H1 (cell line): ENCODE results near the gene TBCD. TPM values are rescaled to one million over a fixed set of nuclear protein-coding genes. Genes with fewer than 3 reads are reported as not detected.

Experiments
- CTCF ChIA-PET: fragments of 300-600 bp; sonication (Branson Sonifier 250); formaldehyde crosslinking; loops from one replicate; lab custom pipeline; 2021; ENCODE audit not compliant: partially characterized antibody; lab: Charles Lee
- POLR2A ChIA-PET: fragments of 300-600 bp; sonication (Branson Sonifier 250); formaldehyde crosslinking; loops from one replicate; lab custom pipeline; 2021; ENCODE audit warnings: inconsistent platforms; ENCODE audit not compliant: partially characterized antibody; lab: Charles Lee
- DNase-seq, 2 experiments: peaks; one replicate each; pipeline versions ENCODE4 v3.0.0 to v3.0.0-alpha.2; 2010 to 2022; ENCODE audit warnings: low spot score in 2 of 2, low read depth in 1 of 2, mixed read lengths in 1 of 2
- FAIRE-seq: peaks from 2 replicates; lab custom pipeline; 2011; peaks lifted over from hg19 to GRCh38; lab: Jason Lieb, UNC
- H2AFZ ChIP-seq: 2 replicates; pipeline ENCODE4 v1.8.1; 2012; ENCODE audit warnings: low read length, inconsistent platforms
- H2AK5ac ChIP-seq: 2 replicates; pipeline ENCODE4 v1.6.1; 2013; ENCODE audit warnings: low read depth, low read length
- H2BK120ac ChIP-seq: replicated peaks from 2 replicates; pipeline ENCODE3; 2013; ENCODE audit warnings: low read depth, low read length, inconsistent platforms
- H2BK12ac ChIP-seq: 2 replicates; pipeline ENCODE4 v1.6.1; 2013; ENCODE audit warnings: low read depth, low read length
- H2BK15ac ChIP-seq: 2 replicates; pipeline ENCODE4 v1.6.1; 2013; ENCODE audit warnings: low read length
- H2BK20ac ChIP-seq: 2 replicates; pipeline ENCODE4 v1.6.1; 2013; ENCODE audit warnings: low read length
- H2BK5ac ChIP-seq: 2 replicates; pipeline ENCODE4 v1.6.1; 2013; ENCODE audit warnings: low read depth, low read length
- H3K14ac ChIP-seq: 2 replicates; pipeline ENCODE4 v1.6.1; 2013; ENCODE audit warnings: inconsistent platforms; ENCODE audit not compliant: insufficient read length
- H3K18ac ChIP-seq: 2 replicates; pipeline ENCODE4 v1.6.1; 2013; ENCODE audit warnings: low read length; ENCODE audit errors: extremely low read depth
- H3K23ac ChIP-seq: 2 replicates; pipeline ENCODE4 v1.6.1; 2013; ENCODE audit warnings: inconsistent platforms; ENCODE audit not compliant: insufficient read length
- H3K23me2 ChIP-seq: 2 replicates; pipeline ENCODE4 v1.6.1; 2013; ENCODE audit warnings: low read depth, low read length
- H3K27ac ChIP-seq: 2 replicates; pipeline ENCODE4 v1.6.1; 2011; ENCODE audit warnings: low read depth, low read length, inconsistent platforms
- H3K27me3 ChIP-seq, 4 experiments: replicated peaks in 1 of 4; 1 replicate in 1 of 4; 2 replicates in 3 of 4; pipeline versions ENCODE4 v1.6.1 to v1.8.1; 2011 to 2013; ENCODE audit warnings: low read length in 3 of 4, mild to moderate bottlenecking in 3 of 4, inconsistent platforms in 2 of 4, mixed read lengths in 2 of 4, moderate library complexity in 1 of 4; ENCODE audit not compliant: control insufficient read depth in 3 of 4, insufficient read depth in 3 of 4; ENCODE audit errors: extremely low read depth in 1 of 4
- H3K36me3 ChIP-seq, 4 experiments: 2 replicates each; pipeline versions ENCODE4 v1.6.1 to v1.8.1; 2011 to 2013; ENCODE audit warnings: mild to moderate bottlenecking in 4 of 4, low read length in 3 of 4, moderate library complexity in 2 of 4, control low read depth in 1 of 4, inconsistent platforms in 1 of 4; ENCODE audit not compliant: insufficient read depth in 4 of 4, control insufficient read depth in 2 of 4
- H3K4ac ChIP-seq: replicated peaks from 2 replicates; pipeline ENCODE3; 2013; ENCODE audit warnings: low read length, low read depth, mixed read lengths, inconsistent platforms; ENCODE audit not compliant: insufficient read length
- H3K4me1 ChIP-seq, 4 experiments: replicated peaks in 1 of 4; 1 replicate in 1 of 4; 2 replicates in 3 of 4; pipeline versions ENCODE4 v1.6.1 to v1.8.1; 2011 to 2013; ENCODE audit warnings: low read length in 3 of 4, inconsistent platforms in 2 of 4, mixed read lengths in 1 of 4; ENCODE audit not compliant: insufficient read depth in 4 of 4, control insufficient read depth in 3 of 4
- H3K4me2 ChIP-seq, 2 experiments: 2 replicates each; pipeline versions ENCODE4 v1.6.1 to v1.8.1; 2011 to 2013; ENCODE audit warnings: low read depth in 2 of 2, low read length in 2 of 2, control low read depth in 1 of 2, inconsistent platforms in 1 of 2, mild to moderate bottlenecking in 1 of 2; ENCODE audit not compliant: insufficient read depth in 1 of 2
- H3K4me3 ChIP-seq, 4 experiments: fragments of 200-600, 300-600 bp in 1 of 4; sonication (generic), shearing (Covaris generic), sonication (Bioruptor Twin) in 1 of 4; 2 replicates each; pipeline versions ENCODE4 v1.5.1 to v1.8.1; 2011 to 2016; ENCODE audit warnings: low read length in 4 of 4, low read depth in 3 of 4, control low read depth in 2 of 4, inconsistent platforms in 2 of 4, mild to moderate bottlenecking in 2 of 4, mixed read lengths in 1 of 4, moderate library complexity in 1 of 4; ENCODE audit not compliant: insufficient read depth in 2 of 4; ENCODE audit errors: extremely low read depth in 1 of 4
- H3K56ac ChIP-seq: replicated peaks from 2 replicates; pipeline ENCODE3; 2013; ENCODE audit warnings: low read depth, mild to moderate bottlenecking, mixed read lengths, low read length, inconsistent platforms; ENCODE audit not compliant: insufficient read length
- H3K79me1 ChIP-seq: 2 replicates; pipeline ENCODE4 v1.6.1; 2013; ENCODE audit warnings: low read depth, low read length, control low read depth
- H3K79me2 ChIP-seq, 2 experiments: 2 replicates each; pipeline versions ENCODE4 v1.6.1 to v1.8.1; 2012 to 2013; ENCODE audit warnings: low read length in 2 of 2, mild to moderate bottlenecking in 2 of 2, inconsistent platforms in 1 of 2; ENCODE audit not compliant: insufficient read depth in 2 of 2, control insufficient read depth in 1 of 2
- H3K9ac ChIP-seq, 4 experiments: replicated peaks in 1 of 4; 1 replicate in 1 of 4; 2 replicates in 3 of 4; pipeline versions ENCODE4 v1.6.1 to v1.8.1; 2011 to 2013; ENCODE audit warnings: low read depth in 3 of 4, low read length in 3 of 4, control low read depth in 2 of 4, mild to moderate bottlenecking in 2 of 4, moderate library complexity in 2 of 4, inconsistent platforms in 1 of 4; ENCODE audit errors: extremely low read depth in 1 of 4
- H3K9me3 ChIP-seq, 2 experiments: 2 replicates each; pipeline versions ENCODE4 v1.6.1 to v1.8.1; 2012 to 2013; ENCODE audit warnings: mild to moderate bottlenecking in 2 of 2, moderate library complexity in 2 of 2, control low read depth in 1 of 2, inconsistent platforms in 1 of 2, low read depth in 1 of 2, low read length in 1 of 2, mixed read lengths in 1 of 2; ENCODE audit not compliant: insufficient read depth in 2 of 2
- H4K20me1 ChIP-seq, 2 experiments: replicated peaks in 1 of 2; 2 replicates each; pipeline versions ENCODE3 to v1.8.1; 2011 to 2013; ENCODE audit warnings: inconsistent platforms in 2 of 2, low read length in 2 of 2, mild to moderate bottlenecking in 1 of 2; ENCODE audit not compliant: insufficient read depth in 2 of 2, control insufficient read depth in 1 of 2
- H4K5ac ChIP-seq: 2 replicates; pipeline ENCODE4 v1.6.1; 2013; ENCODE audit warnings: low read length, low read depth, mixed read lengths, inconsistent platforms; ENCODE audit not compliant: insufficient read length
- H4K8ac ChIP-seq: 2 replicates; pipeline ENCODE4 v1.8.0; 2013; ENCODE audit warnings: mild to moderate bottlenecking, moderate library complexity, low read length, inconsistent platforms; ENCODE audit not compliant: insufficient read depth; ENCODE audit errors: extremely low read depth
- H4K91ac ChIP-seq: replicated peaks from 2 replicates; pipeline ENCODE3; 2013; ENCODE audit warnings: low read length, mixed read lengths, inconsistent platforms; ENCODE audit not compliant: insufficient read length
- ATF2 ChIP-seq: IDR thresholded peaks from 2 replicates; pipeline ENCODE4 v1.6.1; 2012; ENCODE audit warnings: low read length, inconsistent platforms
- CBX5 ChIP-seq: fragments of 300-800, 300-1000 bp; sonication (generic); IDR thresholded peaks from 2 replicates; pipeline ENCODE4 v1.7.1; 2016; ENCODE audit warnings: antibody characterized with exemption, low read length, low read depth
- CEBPB ChIP-seq: IDR thresholded peaks from 2 replicates; pipeline ENCODE4 v1.6.1; 2012; ENCODE audit warnings: low read depth, low read length
- HDAC6 ChIP-seq: IDR thresholded peaks from one replicate; pipeline ENCODE4 v1.7.1; 2012; ENCODE audit warnings: low read depth, mild to moderate bottlenecking, inconsistent platforms, low read length, moderate library complexity
- KDM1A ChIP-seq: fragments of 200-600, 300-600 bp; sonication (generic); IDR thresholded peaks from 2 replicates; pipeline ENCODE4 v1.7.1; 2016; ENCODE audit warnings: mild to moderate bottlenecking, low read length, borderline replicate concordance
- KDM4A ChIP-seq: IDR thresholded peaks from one replicate; pipeline ENCODE4 v1.7.1; 2012; ENCODE audit warnings: low read depth, mild to moderate bottlenecking, moderate library complexity, low read length, inconsistent platforms; ENCODE audit not compliant: severe bottlenecking
- KDM5A ChIP-seq: fragments of 200-600 bp; IDR thresholded peaks from 2 replicates; pipeline ENCODE4 v1.7.1; 2012; ENCODE audit warnings: mild to moderate bottlenecking, low read length, inconsistent platforms, mixed read lengths
- NANOG ChIP-seq: IDR thresholded peaks from 2 replicates; pipeline ENCODE4 v1.6.1; 2011; ENCODE audit warnings: low read length, low read depth, mild to moderate bottlenecking, inconsistent platforms; ENCODE audit not compliant: insufficient read depth, poor library complexity, severe bottlenecking
- RAD21 ChIP-seq, 2 experiments: IDR thresholded peaks in 1 of 2; conservative IDR thresholded peaks in 1 of 2; 2 replicates each; pipeline ENCODE4 v1.6.1; 2011; ENCODE audit warnings: low read depth in 2 of 2, low read length in 2 of 2, improper control_type of control experiment in 1 of 2, inconsistent platforms in 1 of 2, mild to moderate bottlenecking in 1 of 2, moderate library complexity in 1 of 2
- WGBS, 2 experiments: shearing (Covaris generic) in 1 of 2; methylation state at CpG; one replicate each; pipeline versions ENCODE4 v1.1.6 to v1.1.7; 2013 to 2015; ENCODE audit warnings: low lambda C conversion rate in 2 of 2, mixed read lengths in 2 of 2, inconsistent platforms in 1 of 2, low coverage in 1 of 2, missing lambda C conversion rate in 1 of 2; ENCODE audit not compliant: insufficient replicate concordance in 2 of 2, insufficient coverage in 1 of 2, insufficient read length in 1 of 2; ENCODE audit errors: extremely low coverage in 1 of 2, missing lambda C conversion rate in 1 of 2; 5-methylcytosine and 5-hydroxymethylcytosine counted together
- polyA plus RNA-seq, 7 experiments: library from polyadenylated mRNA; depleted of rRNA in 3 of 7; stranded (reverse) in 5 of 7; unstranded in 2 of 7; fragments of >200 nt in 5 of 7; fragments of 200-250 nt in 2 of 7; gene quantifications; 1 replicate in 5 of 7; 2 replicates in 1 of 7; 4 replicates in 1 of 7; pipeline versions ENCODE4 v1.2.1 to v1.2.3, GENCODE V29; 2011 to 2013; ENCODE audit warnings: missing spikeins in 2 of 7, mixed read lengths in 2 of 7
- total RNA-seq: library from RNA; stranded (reverse); fragmentation: NEBNext Ultra II Directional; extraction: Animal tissue kit (Norgen Biotek cat#: 25700); gene quantifications from 2 replicates; pipeline ENCODE4 v1.2.1, GENCODE V29; 2021

TBCD gene
- total and polyA plus RNA-seq, 2 of the 8 experiments (the other 6 are each of a cell fraction or from before 2014, with no cell fraction given): 118 to 162 TPM

DNA sequence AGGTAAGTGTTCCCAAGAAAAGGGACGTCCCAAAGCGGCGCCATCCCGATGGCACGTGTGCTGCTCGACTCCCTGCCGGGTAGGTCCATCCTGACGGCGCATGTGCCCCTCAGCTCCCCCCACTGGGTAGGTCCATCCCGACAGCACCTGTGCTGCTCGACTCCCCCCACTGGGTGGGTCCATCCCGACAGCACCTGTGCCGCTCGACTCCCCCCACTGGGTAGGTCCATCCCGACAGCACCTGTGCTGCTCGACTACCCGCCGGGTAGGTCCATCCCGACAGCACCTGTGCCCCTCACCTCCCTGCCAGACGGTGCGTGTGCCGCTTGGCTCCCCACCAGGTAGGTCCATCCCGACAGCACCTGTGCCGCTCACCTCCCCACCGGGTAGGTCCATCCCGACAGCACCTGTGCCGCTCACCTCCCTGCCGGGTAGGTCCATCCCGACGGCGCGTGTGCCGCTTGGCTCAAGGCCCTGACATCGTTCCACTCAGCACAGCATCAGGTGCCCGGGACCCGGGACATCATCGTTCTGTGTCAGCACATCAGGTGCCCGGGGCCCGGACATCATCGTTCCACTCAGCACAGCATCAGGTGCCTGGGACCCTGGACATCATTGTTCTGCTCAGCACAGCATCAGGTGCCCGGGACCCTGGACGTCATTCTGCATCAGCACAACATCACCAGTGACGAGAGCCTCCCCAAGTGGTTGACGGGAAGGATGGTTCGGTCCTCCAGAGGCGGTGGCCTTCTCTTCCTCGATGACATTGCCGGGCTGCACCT lies 22.2 kb upstream of the TBCD start:
- 87% methylated on average over 39 of the region's 48 CpGs; no CpG with 5 or more reads in 1 of the 2 experiments for WGBS, 2 experiments
- Histone ChIP-seq H2BK12ac (no peak overlapping the region), H4K91ac (no peak overlapping the region), H3K79me1 (no peaks in the 10 kb centered on the region), H2BK120ac (no peak overlapping the region), H4K20me1 (peaks cover 0 to 3% of the 10 kb centered on the region in 2 experiments), H3K18ac (no peak overlapping the region), H2BK20ac (no peak overlapping the region), H3K36me3 (peaks cover 0 to 7% (median 3%) of the 10 kb centered on the region in 4 experiments; a peak in 4 of 8 replicates), H3K56ac (no peak overlapping the region), H3K79me2 (no peaks in the 10 kb centered on the region), H2BK15ac (no peak overlapping the region), H3K23me2 (no peaks in the 10 kb centered on the region), H3K23ac (no peak overlapping the region), H3K9me3 (0 out of 4 replicates have a peak, but pooled peaks cover 0 to 2% of the 10 kb centered on the region in 2 experiments), H3K4ac (no peak overlapping the region), H3K14ac (no peak overlapping the region), H3K27ac (no peak overlapping the region), H3K4me2 (no peak overlapping the region), H3K9ac (no peak overlapping the region), H4K5ac (no peak overlapping the region), H3K27me3 (no peaks in the 10 kb centered on the region), H3K4me3 (no peak overlapping the region), H2BK5ac (no peak overlapping the region), H2AK5ac (no peak overlapping the region), H2AFZ (no peak overlapping the region), H3K4me1 (no peaks in the 10 kb centered on the region), H4K8ac (no peak overlapping the region; the same call in 1 of the 2 replicates)
- ChIA-PET POLR2A (no interaction called here), CTCF (interaction anchor here (1.0 to 1.8 kb wide), 4 partner anchors 14 to 65 kb away, joined by 3 to 5 read pairs (median 4); no protein-coding TSS in a partner anchor)
- DNase-seq: no peak
- FAIRE-seq: no peak
- TF ChIP-seq KDM1A (no peak), CEBPB (no peak), KDM4A (no peak), KDM5A (no peak), ATF2 (no peak), HDAC6 (no peak), RAD21 (IDR thresholded peaks at IDR 0.05 in 1 of 2, conservative IDR thresholded peaks at IDR 0.05 in 1 of 2; ENCODE audit: low read depth in 2 of 2, low read length in 2 of 2) (no peak), CBX5 (no peak), NANOG (no peak)
